Dedifferentiated amniotic fluid mesenchymal stem cell (primary cell): ENCODE measurements around the gene OR52W1.
"Not testable (repeated sequence)": the region's sequence is repeated elsewhere in the genome, so short reads cannot be mapped to it uniquely, and the experiment has no call there.

ENCODE experiments used
- DNase-seq: peaks from one replicate; pipeline ENCODE4 v3.0.0-alpha.2; 2016; ENCODE audit errors: extremely low spot score

The OR52W1 gene

DNA sequence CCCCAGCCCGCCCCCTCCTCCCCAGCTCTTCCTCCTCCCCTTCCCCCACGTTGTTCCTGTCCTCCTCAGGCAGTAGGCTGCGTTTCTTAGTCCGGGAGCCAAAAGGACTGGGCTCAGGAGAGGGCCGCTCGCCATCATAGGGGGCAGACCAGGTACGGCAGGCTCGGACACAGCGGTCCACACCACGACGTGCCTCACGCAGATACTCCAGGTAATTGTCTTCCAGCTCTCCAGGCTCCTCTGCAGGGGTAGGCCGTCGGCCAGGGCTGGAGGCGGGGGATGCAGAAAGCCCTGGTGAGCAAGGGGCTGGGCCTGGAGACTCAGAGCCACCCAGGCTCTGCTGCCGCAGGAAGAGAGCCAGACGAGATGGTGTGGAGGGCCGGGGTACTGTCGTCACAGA, 18.7 kb downstream of the OR52W1 start:
- no peak for DNase-seq

DNA sequence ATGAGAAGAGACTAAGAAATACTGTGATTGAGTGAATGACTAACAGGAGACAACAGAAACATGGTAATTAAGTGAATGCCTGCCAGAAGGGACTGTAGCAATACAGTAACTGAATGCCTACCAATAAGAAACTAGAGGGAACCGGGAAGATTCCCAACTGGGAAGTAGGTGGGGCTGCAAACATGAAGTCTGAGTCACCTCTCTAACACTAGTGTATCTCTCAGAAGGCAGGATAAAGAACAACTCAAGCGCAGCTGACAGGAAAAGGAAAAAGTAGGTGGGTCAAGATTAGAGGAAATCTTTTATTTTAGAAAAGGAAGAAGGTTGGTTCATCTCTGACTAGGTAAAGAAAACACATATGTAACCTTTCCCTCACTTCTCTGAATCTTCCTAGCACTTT, 20.3 kb downstream of the OR52W1 start:
- DNase-seq = peak; percentile 87

DNA sequence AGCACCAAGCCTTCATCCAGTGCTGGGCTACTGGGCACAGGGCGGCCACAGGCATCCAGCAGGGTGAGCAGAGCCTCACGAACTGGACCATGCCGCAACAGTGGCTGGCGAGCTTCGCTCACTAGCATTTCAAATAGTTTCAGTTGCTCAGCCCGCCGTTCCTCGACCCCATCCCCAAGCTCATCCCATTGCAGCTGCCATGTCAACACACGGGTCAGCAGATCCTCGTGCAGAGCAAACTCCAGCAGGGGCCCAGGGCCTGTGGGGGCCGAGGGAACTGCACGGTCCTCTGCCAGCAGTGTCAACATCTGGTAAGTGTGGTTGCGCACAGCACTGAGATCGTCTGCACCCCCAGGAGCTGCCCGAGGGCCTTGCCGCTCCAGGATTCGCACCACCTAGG, 24.8 kb downstream of the OR52W1 start:
- no peak for DNase-seq

DNA sequence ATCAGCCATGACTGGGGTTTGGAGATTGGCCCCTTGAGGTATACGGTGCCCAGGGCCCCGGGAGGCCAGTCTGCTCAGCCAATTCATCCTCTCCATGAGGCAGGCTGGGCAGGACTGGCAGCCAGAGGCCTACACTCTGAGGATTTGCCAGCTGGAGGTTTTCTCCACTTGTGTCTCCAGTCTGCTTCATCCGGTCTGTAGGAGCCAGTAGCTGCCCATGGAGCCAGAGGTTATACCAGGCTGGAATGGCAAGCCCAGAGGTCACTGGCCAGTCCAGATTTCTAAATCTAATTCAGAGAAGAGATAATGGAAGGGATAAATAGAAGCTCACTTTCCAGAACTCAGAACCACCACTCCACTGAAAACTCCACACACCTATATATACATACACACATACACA, 25.4 kb downstream of the OR52W1 start:
- DNase-seq = no peak

DNA sequence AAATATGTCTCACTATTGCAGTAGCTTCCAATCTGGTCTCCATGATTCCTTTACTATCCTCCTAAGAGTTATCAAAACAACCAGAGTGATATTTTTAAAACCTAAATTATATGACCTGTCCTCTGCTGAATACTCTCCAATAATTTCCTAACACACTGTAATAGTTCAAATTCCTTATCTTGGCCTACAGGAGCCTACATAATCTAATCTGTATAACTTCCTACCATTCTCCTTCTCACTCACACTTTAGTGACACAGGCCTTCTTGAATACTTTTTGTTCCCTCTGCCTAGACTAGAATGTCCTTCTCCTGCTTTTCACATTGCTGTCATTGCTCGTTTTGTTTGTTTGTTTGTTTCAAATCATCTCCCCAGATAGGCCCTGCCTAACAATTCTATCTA, 26.0 kb downstream of the OR52W1 start:
- DNase-seq = no peak

DNA sequence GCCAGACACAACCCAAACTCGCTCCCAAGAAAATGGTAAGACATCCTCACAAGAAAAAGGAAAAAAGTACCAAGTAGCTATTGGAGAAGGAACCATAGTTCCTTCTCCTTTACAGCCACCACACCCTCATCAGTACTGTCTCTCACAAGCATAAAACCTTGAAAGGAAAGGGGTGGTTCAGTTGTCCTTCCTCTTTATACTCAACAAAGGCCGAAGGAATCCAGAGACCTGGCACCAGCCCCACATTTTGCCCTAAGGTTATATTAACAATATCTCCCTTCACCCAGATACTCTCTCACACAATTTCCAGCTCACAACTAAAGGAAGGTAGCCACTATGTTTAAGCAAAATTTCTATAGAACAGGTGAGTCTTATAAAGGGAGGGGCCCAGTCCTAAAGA, 26.9 kb downstream of the OR52W1 start:
- no peak for DNase-seq

DNA sequence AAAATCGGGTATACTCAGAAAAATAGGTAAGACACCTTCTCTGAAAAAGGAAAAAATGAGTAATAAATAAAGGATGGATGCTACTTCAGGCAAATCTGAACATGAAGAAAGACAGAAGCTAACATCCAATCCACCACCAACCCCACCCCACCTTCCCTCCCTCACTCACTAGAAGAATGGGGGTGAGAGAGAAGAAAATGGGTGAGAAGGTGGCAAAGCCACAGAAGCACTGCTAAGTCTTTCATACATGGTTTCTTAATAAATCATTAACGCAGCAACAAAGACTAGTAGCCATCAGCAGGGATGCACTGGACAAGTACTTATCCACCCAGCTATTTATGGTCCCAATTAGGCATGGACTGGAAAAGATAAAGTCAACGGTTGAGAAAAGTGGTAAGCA, 29.5 kb downstream of the OR52W1 start:
- DNase-seq = no peak

DNA sequence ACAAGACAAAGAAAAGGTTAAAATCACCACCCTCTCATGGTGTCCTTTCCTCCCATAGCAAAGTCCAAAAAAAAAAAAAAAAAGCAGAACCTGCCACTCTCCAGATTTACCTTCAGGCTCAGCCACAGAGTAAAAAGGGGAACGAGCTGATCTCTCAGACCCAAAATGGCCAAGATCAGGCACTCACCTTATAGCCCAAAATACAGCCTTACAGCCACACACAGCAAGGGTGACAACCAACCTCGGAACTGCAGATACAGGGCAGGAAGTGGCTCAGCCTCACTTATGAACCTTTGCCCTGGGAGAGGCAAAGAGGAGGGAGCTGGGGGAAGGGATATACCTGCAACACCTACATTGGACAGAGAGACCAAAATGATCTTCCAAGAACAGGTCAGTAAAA, 30.9 kb downstream of the OR52W1 start:
- DNase-seq = no peak

DNA sequence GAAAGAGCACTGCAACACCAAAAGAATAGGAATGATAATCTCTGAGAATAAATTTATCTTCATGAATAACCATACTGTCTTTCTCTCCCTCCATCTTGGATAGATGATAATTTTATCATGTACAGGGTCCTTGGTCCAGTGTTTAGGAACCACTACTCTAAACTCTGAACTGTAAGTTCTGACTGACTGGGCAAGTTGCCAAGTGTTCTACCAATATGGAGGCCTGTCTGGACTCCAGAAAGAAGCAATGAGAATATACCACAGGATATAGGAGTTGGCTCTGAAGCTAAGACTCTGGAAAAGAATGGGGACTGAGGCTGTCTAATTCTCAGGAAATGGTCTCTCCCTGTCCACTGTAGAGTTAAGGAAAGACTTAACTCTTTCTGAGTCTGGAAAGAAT, 33.9 kb downstream of the OR52W1 start:
- no peak for DNase-seq

DNA sequence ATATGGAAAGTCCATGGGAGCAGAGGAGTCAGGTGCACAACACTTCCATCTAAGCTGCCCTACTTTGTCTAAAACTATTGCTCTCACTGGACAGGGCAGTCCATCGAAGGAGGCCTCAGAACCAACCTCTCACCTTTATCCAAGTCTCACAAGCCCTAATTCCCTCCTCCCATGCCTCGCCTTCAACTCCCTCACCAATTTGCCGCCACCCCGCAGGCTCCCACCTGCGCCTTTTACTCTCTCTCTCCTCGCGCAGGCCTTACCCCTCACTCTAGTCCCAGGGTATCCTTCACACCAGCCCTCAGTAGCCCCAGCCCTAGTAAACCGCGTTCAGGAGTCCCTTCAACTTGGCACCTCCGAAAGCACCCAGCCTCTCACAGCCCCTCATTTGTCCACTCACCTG, 35.0 kb downstream of the OR52W1 start:
- no peak for DNase-seq

DNA sequence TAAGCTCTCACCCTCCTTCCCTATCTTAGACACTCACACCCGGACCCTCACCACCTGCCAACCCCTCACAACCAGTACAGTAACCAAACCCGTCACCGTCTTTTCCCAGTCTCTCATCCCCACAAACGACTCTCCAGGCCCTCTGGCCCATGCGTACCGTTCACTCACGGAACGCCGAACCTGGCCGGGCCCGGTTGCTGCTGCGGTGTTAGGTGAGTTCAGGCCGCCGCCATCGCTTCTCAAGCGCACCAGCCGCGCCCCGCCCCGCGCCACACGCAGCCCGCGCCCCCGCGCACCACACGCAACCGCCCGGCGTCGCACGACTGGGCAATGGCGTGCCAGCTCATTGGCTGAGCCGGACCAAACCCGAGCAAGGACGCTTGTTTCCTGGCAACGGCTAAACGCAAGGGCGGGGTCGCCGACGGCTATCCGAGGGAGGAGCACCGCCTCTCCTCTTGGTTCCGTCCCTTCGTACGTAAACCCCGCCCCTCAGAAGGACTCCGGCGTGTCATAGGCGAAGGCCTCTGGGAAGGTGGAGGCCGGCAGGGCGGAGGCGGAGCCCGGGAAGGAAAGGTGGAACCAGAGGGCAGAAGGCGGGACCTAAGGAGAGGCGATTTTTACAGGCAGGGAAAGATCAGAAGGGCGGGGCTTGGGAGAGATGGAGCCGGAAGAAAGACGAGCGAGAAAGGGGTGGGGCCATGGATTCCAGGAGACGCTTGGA, 35.5 kb downstream of the OR52W1 start, which contains the start of gene FHIP1B:
Gene FHIP1B (minus strand): TSS at position 250 of the 721 bp plus-strand sequence. CDS start 10,120 bp downstream, outside the sequence.
- peak; percentile 100 for DNase-seq

DNA sequence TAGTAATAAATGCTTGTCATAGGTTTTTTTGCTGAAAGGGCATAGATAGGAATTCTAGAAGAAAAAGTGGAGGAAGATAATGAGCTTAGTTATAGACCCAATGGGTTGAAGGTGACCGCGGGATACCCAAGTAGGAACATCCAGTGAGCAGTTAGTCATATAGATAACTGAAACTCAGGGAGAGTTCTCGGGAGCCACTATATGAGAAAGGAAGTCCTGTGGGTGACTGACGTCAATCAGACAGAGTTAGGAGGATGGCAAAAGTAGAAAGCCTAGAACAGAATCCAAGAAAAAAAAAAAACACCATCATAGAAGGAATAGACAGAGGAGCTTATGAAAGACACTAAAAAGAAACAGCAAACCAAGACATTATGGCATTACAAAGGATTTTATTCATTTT, 38.2 kb downstream of the OR52W1 start:
- no peak for DNase-seq

DNA sequence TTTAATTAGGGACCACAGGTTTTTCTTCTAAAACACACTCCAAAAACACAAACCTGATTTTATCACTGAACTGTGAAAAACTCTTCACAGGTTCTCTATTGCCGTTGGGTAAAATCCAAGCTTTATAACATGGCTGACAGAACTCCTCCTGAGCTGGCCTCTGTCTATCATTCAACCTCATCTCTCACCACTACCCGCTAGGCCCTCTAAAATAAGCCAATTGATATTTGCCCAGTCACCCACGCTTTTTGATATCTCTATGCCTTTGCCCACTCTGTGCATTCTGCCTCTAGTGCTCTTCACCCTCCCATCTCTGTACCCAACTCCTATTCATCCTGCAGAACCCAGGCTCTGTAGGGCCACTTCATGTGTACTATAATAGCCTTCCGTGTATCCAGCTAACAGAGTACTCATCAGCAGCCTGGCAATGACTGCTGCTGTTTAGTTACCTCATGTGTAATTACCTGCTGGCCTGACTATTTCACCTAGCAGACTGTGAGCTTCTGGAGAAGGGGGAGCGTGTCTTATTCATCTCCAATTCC, 38.8 kb downstream of the OR52W1 start:
- DNase-seq = no peak

DNA sequence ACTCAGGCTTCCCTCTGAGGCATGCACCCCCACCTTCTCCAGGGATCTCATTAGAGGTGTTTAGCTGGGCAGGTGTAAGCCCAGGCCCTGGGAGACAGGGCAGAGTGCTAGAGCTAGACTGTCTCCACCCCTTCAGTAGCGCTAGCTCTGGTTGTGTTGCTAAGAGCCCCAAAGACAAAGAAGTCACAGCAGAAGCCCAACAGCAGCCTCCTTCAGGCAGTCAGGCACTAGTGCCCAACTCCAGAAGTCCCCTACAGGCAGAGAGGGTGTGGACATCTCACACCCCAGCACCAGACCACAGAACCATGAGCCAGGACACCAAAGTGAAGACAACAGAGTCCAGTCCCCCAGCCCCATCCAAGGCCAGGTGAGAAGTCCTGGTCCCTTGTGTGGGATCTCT, 39.9 kb downstream of the OR52W1 start, which contains the start of gene CNGA4:
Gene CNGA4 (plus strand): TSS at position 188 of the 400 bp plus-strand sequence. CDS start 118 bp downstream, at position 306.
- DNase-seq = no peak

DNA sequence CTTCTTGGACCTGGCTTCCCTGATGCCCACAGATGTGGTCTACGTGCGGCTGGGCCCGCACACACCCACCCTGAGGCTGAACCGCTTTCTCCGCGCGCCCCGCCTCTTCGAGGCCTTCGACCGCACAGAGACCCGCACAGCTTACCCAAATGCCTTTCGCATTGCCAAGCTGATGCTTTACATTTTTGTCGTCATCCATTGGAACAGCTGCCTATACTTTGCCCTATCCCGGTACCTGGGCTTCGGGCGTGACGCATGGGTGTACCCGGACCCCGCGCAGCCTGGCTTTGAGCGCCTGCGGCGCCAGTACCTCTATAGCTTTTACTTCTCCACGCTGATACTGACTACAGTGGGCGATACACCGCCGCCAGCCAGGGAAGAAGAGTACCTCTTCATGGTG, 41.1 kb downstream of the OR52W1 start:
- DNase-seq = no peak

DNA sequence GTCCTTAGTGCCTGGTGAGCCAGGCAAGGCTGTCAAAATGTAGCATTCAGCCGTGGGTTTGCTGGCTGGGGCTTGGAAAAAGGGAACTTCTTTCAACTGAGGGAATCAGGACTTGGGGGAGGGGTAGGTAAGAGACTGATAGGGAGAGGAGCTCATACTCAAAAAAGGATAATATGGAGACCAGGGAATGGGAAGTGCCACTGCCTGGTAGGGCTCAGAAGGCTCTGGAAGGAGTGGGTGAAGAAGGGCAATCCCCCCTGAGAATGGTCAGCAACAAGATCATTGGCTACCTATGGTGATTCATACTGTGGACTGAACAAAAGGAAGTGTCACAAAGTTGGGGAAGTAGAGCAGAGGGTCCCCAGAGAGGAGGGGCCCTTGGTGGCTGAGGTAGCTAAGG, 41.8 kb downstream of the OR52W1 start:
- no peak for DNase-seq

DNA sequence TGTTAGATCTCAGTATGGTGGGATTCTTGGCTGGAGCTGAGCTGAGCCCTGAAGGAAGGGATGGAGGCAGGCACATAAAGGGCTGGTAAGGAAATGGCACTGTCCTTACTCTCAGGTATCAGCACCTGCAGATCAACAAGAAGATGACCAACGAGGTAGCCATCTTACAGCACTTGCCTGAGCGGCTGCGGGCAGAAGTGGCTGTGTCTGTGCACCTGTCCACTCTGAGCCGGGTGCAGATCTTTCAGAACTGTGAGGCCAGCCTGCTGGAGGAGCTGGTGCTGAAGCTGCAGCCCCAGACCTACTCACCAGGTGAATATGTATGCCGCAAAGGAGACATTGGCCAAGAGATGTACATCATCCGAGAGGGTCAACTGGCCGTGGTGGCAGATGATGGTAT, 42.3 kb downstream of the OR52W1 start:
- DNase-seq = no peak

DNA sequence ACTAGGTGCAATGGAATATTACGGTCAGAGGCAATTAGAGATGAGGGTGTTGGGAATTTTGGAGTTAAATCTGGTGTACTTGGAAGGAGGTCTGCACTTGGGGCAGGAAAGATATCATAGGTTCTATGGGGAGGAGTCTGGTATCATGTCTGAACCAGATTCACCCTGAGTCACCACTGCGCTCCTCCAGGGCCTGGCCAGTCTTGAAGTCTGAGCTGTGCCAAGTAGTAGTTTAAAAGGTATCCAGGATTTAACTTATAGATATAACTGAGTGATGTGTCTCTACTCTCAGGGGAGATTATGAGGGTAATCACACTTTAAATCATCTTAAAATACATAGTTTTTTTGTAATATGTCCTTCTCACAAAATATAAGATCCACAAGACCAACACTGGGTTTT, 46.5 kb downstream of the OR52W1 start:
- DNase-seq = no peak

DNA sequence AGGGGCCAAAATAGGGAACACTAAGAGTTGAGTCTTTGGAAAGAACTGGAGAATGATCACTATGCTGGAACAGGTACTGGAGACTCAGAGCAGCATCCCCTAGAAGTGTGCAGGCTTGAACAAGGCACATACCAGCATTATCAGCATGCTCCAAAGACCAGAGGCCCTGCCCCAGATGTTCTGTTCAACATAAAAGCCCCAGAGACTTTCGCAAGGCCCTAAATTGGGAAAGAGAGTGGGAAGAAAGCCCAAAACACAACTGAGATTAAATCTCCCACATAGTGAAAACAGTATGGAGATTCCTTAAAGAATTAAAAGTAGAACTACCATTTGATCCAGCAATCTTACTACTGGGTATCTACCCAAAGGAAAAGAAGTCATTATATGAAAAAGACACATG, 49.2 kb downstream of the OR52W1 start:
- no peak for DNase-seq

DNA sequence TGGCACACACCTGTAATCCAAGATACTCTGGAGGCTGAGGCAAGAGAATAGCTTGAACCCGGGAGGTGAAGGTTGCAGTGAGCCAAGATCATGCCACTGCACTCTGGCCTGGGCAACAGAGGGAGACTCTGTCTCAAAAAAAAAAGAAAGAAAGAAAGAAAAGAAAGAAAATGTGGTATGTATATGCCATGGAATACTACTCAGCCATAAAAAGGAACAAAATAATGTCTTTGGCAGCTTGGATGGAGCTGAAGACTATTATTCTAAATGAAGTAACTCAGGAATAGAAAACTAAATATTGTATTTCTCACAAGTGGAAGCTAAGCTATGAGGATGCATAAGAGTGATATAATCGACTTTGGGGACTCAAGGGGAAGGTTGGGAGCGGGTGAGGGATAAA, 49.9 kb downstream of the OR52W1 start:
- DNase-seq = not testable (repeated sequence)
